DLD1 (cell line): Measurements from ENCODE around the gene GSTA4.
"Not testable (repeated sequence)": the region's sequence is repeated elsewhere in the genome, so short reads cannot be mapped to it uniquely, and the experiment has no call there.

Experiments
- in situ Hi-C: cut with HindIII; loops from 2 replicates; pipeline ENCODE4 v1.10.0; 2017; ENCODE audit warnings: low sequenced_read_pairs

The GSTA4 gene

GRCh38 chr6:52995089-52995912 lies at the start of gene GSTA4:
GSTA4 (minus strand) TSS chr6:52995284; CDS start chr6:52994243, 1,041 bp downstream.
- in situ Hi-C loops, result not testable (repeated sequence)

GRCh38 chr6:53044572-53044971 lies 49.5 kb upstream of the GSTA4 start:
- in situ Hi-C loops, result no loop called here

GRCh38 chr6:53044071-53044470 lies 49.0 kb upstream of the GSTA4 start:
- in situ Hi-C loops, result no loop called here

GRCh38 chr6:53043581-53043980 lies 48.5 kb upstream of the GSTA4 start:
- in situ Hi-C loops, result no loop called here

- in situ Hi-C loops, result no loop called here
Measured at GRCh38 chr6:53042112-53042511, 47.0 kb upstream of the GSTA4 start.

GRCh38 chr6:53041356-53041755 lies 46.3 kb upstream of the GSTA4 start:
- in situ Hi-C loops, result no loop called here

- in situ Hi-C loops, result no loop called here
Measured at GRCh38 chr6:53038596-53038995, 43.5 kb upstream of the GSTA4 start.

GRCh38 chr6:53038141-53038540 lies 43.1 kb upstream of the GSTA4 start:
- in situ Hi-C loops, result no loop called here

GRCh38 chr6:53035549-53036213 lies 40.6 kb upstream of the GSTA4 start:
- in situ Hi-C loops, result no loop called here

GRCh38 chr6:53033764-53034163 lies 38.7 kb upstream of the GSTA4 start:
- in situ Hi-C loops, result no loop called here

GRCh38 chr6:53032849-53033248 lies 37.8 kb upstream of the GSTA4 start:
- in situ Hi-C loops, result no loop called here

- in situ Hi-C loops, result no loop called here
Measured at GRCh38 chr6:53031281-53031680, 36.2 kb upstream of the GSTA4 start.

GRCh38 chr6:53029761-53030160 lies 34.7 kb upstream of the GSTA4 start:
- in situ Hi-C loops, result no loop called here

- in situ Hi-C loops, result no loop called here
Measured at GRCh38 chr6:53029257-53029656, 34.2 kb upstream of the GSTA4 start.

- in situ Hi-C loops, result no loop called here
Measured at GRCh38 chr6:53028467-53028866, 33.4 kb upstream of the GSTA4 start.

GRCh38 chr6:53027131-53027718 lies 32.1 kb upstream of the GSTA4 start:
- in situ Hi-C loops, result no loop called here

GRCh38 chr6:53026526-53026925 lies 31.4 kb upstream of the GSTA4 start:
- in situ Hi-C loops, result no loop called here

- in situ Hi-C loops, result no loop called here
Measured at GRCh38 chr6:53023323-53023722, 28.2 kb upstream of the GSTA4 start.

GRCh38 chr6:53020005-53020744 lies 25.1 kb upstream of the GSTA4 start:
- in situ Hi-C loops, result no loop called here

GRCh38 chr6:53018446-53018845 lies 23.4 kb upstream of the GSTA4 start:
- in situ Hi-C loops, result no loop called here

- in situ Hi-C loops, result no loop called here
Measured at GRCh38 chr6:53015486-53015885, 20.4 kb upstream of the GSTA4 start.
